GM13976 (cell line): Measurements from ENCODE around the gene VEGFA.

Experiments
- DNase-seq: peaks from one replicate; pipeline ENCODE4 v3.0.0; 2012; ENCODE audit warnings: low spot score
- CTCF ChIP-seq: IDR thresholded peaks from 2 replicates; pipeline ENCODE4 v1.5.1; 2012; ENCODE audit warnings: borderline replicate concordance, mild to moderate bottlenecking; ENCODE audit not compliant: insufficient read depth; ENCODE audit errors: extremely low read depth, missing control alignments, control extremely low read depth
- in situ Hi-C: fragments of 300-500 bp; cut with MboI; formaldehyde crosslinking; loops from one replicate; pipeline ENCODE4 v1.12.0; 2022; ENCODE audit warnings: low sequenced_read_pairs, mixed read lengths, inconsistent platforms; ENCODE audit not compliant: unreplicated experiment

Gene VEGFA

GRCh38 chr6:43790031-43790430 lies 20.0 kb downstream of the VEGFA start:
- in situ Hi-C loops: no loop called here
- no peak for DNase-seq
- no peak for TF ChIP-seq CTCF

- in situ Hi-C loops: no loop called here
- DNase-seq: no peak
- no peak for TF ChIP-seq CTCF
Measured at GRCh38 chr6:43791745-43792422, 21.9 kb downstream of the VEGFA start.

GRCh38 chr6:43793154-43793874 lies 23.3 kb downstream of the VEGFA start:
- DNase-seq: no peak
- in situ Hi-C loops: no loop called here
- no peak for TF ChIP-seq CTCF

GRCh38 chr6:43793875-43794242 lies 23.8 kb downstream of the VEGFA start:
- no peak for TF ChIP-seq CTCF
- in situ Hi-C loops: no loop called here
- DNase-seq: no peak

- no peak for DNase-seq
- TF ChIP-seq CTCF: no peak
- in situ Hi-C loops: no loop called here
Measured at GRCh38 chr6:43795421-43795820, 25.4 kb downstream of the VEGFA start.

- in situ Hi-C loops: no loop called here
- no peak for TF ChIP-seq CTCF
- no peak for DNase-seq
Measured at GRCh38 chr6:43796168-43796567, 26.2 kb downstream of the VEGFA start.
